C4-2B (cell line): Measurements from ENCODE around the gene ACSM6.
"Not testable (repeated sequence)": the region's sequence is repeated elsewhere in the genome, so short reads cannot be mapped to it uniquely, and the experiment has no call there.

Experiments
- H3K27ac ChIP-seq: fragments of 450-650 bp; 2 replicates; pipeline ENCODE4 v1.5.1; 2017
- ZFX ChIP-seq: fragments of 450-650 bp; IDR thresholded peaks from 2 replicates; pipeline ENCODE4 v1.6.1; 2017
- TF ChIP-seq, protein P1 (sequence below): fragments of 450-650 bp; conservative IDR thresholded peaks from 2 replicates; pipeline ENCODE4 v1.5.1; 2017; ENCODE audit warnings: mild to moderate bottlenecking

Gene ACSM6

DNA sequence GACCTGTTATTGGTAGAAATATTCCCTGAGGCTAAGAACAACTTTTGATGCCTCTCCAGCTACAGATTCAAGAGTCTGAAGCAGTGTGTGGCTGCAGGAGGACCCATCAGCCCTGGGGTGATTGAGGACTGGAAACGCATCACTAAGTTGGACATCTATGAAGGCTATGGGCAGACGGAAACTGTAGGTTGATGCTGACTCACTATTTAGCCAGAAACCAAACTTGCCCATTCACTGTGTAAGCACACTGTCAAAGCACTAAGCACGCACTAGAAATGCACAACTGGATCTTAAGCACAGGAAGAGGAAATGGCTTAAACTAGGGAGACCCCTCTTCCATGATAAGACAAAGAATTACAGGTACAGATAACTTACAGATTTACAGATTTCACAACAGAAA is 20.8 kb downstream of the ACSM6 start:
- TF ChIP-seq, protein P1, sequence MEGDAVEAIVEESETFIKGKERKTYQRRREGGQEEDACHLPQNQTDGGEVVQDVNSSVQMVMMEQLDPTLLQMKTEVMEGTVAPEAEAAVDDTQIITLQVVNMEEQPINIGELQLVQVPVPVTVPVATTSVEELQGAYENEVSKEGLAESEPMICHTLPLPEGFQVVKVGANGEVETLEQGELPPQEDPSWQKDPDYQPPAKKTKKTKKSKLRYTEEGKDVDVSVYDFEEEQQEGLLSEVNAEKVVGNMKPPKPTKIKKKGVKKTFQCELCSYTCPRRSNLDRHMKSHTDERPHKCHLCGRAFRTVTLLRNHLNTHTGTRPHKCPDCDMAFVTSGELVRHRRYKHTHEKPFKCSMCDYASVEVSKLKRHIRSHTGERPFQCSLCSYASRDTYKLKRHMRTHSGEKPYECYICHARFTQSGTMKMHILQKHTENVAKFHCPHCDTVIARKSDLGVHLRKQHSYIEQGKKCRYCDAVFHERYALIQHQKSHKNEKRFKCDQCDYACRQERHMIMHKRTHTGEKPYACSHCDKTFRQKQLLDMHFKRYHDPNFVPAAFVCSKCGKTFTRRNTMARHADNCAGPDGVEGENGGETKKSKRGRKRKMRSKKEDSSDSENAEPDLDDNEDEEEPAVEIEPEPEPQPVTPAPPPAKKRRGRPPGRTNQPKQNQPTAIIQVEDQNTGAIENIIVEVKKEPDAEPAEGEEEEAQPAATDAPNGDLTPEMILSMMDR: no peak
- no peak for TF ChIP-seq ZFX
- H3K27ac ChIP-seq: no peak overlapping the region

- TF ChIP-seq ZFX: no peak
- TF ChIP-seq, protein P1: no peak
- H3K27ac ChIP-seq: no peak overlapping the region
These were observed 23.4 kb downstream of the ACSM6 start for GRCh38 chr10:95217476-95217875.

DNA sequence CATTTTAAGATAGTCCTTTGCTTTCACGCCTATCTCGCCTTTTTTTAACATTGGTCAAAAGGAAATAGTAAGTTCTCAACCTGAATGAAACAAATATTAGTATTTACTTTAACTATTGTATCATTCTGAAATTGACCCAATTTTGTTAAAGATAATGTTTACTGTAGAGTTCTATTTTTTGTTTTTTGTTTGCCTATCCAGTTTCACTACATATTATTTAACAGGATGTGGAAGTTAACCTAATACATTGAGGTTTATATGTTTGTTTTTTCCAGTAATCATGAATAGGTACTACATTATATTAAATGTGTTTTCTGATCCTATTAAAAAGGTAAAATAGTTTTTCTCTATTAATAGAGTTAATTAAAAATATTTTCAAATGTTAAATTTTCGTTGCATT is 26.5 kb downstream of the ACSM6 start:
- no peak overlapping the region for H3K27ac ChIP-seq
- TF ChIP-seq, protein P1: no peak
- TF ChIP-seq ZFX: no peak

DNA sequence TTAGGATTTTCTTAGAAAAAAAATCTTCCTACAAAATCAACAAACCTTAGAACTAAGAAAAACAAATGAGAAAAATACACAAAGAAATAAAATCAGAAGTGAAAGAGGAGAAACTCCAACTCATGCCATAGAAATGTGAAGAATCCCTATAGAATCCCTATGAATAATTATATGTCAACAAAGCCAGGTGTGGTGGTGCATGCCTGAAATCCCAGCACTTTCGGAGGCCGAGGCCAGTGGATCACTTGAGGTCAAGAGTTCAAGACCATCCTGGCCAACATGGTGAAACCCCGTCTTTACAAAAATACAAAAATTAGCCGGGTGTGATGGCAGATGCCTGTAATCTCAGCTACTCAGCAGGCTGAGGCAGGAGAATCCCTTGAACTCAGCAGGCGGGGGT is 27.1 kb downstream of the ACSM6 start:
- no peak for TF ChIP-seq ZFX
- TF ChIP-seq, protein P1: no peak
- H3K27ac ChIP-seq: no peak overlapping the region

DNA sequence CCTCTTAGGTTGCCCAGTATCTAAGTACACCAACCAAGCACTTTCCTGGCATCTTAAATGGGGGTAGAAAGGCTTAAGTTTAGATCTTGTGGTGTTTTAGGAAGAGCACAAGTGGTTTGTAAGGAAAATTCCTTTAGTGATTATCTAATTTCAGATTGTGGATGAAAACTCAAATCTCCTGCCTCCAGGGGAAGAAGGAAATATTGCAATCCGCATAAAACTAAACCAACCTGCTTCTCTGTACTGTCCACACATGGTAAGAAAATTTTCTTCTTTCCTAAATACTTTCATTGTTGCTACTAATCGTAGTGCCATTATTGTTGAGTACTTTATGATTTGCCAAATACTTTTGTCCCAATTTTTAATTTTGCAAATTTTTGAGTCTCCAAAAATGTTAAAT is 31.1 kb downstream of the ACSM6 start:
- no peak overlapping the region for H3K27ac ChIP-seq
- TF ChIP-seq, protein P1: peak; percentile 15; the same call in 1 of the 2 replicates
- TF ChIP-seq ZFX: no peak

GRCh38 chr10:95228934-95229723 is 35.1 kb downstream of the ACSM6 start:
- not testable (repeated sequence) for H3K27ac ChIP-seq

DNA sequence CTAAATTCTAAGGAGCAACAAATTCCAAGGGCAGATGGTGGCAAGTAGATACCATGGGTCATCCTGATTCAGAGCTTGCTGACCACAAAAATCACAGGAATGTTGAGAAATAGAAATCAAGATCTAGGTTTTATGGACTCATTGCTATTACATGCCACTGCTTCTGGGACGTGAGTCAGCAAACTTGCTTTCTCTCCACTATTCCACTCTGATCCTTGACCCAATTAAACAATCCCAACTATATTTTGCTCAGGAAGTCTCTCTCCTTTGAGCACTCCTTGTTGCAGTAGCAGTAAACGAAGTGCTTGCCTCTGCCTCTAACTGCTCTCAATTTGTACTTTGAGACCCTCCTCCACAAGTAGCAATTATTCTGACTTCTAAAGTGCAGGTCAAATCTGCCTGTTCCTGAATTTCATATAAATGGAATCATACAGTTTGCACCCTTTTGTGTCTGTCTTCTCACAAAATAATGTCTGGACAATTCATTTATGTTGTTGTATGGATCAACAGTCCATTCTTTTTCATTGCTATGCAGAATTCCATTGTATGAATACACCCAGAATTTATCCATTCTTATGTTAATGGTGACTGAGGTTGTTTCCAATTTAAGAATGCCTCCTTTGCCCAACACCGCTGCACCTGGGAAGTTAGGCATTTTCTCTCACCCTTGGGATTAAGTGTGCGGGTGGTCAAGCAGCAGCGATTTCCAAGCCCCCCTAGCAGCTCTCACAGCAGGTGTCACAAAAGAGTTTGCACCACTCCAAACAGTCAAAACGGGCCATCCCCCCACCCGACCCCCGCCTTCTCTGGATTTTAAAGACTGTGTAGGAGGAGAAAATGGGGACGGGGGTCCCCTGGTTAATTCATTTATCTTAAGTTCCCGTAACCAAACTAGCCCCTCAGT is 35.9 kb downstream of the ACSM6 start:
- TF ChIP-seq, protein P1: no peak
- TF ChIP-seq ZFX: no peak
- H3K27ac ChIP-seq: no peak overlapping the region

GRCh38 chr10:95230677-95231586 is 36.9 kb downstream of the ACSM6 start:
- not testable (repeated sequence) for H3K27ac ChIP-seq
